Liver (tissue), 9 donors: ENCODE data around the gene PSMA1. TPM values are rescaled to one million over a fixed set of nuclear protein-coding genes. Genes with fewer than 3 reads are reported as not detected.
"Not testable (repeated sequence)": the region's sequence is repeated elsewhere in the genome, so short reads cannot be mapped to it uniquely, and the experiment has no call there.

Experiments
- DNase-seq: peaks from one replicate; pipeline ENCODE4 v3.0.0-alpha.2; 2017; ENCODE audit warnings: low spot score
- H3K27ac ChIP-seq, 2 donors: one replicate each; pipeline ENCODE4 v1.7.0; 2013; ENCODE audit warnings: inconsistent platforms in 2 of 2, low read length in 2 of 2, control low read depth in 1 of 2, low read depth in 1 of 2, mild to moderate bottlenecking in 1 of 2
- H3K27me3 ChIP-seq, 4 donors: one replicate each; pipeline versions ENCODE4 v1.6.1 to v1.7.0; 2013; ENCODE audit warnings: low read length in 3 of 4, inconsistent platforms in 1 of 4, mild to moderate bottlenecking in 1 of 4, moderate library complexity in 1 of 4; ENCODE audit not compliant: control insufficient read depth in 4 of 4, insufficient read depth in 4 of 4
- H3K36me3 ChIP-seq, 4 donors: one replicate each; pipeline versions ENCODE4 v1.6.1 to v1.7.0; 2013; ENCODE audit warnings: low read length in 3 of 4, mild to moderate bottlenecking in 3 of 4, low read depth in 1 of 4, moderate library complexity in 1 of 4; ENCODE audit not compliant: control insufficient read depth in 4 of 4, insufficient read depth in 3 of 4
- H3K4me1 ChIP-seq, 4 donors: one replicate each; pipeline versions ENCODE4 v1.6.1 to v1.7.0; 2013; ENCODE audit warnings: low read length in 3 of 4, mild to moderate bottlenecking in 3 of 4, moderate library complexity in 1 of 4; ENCODE audit not compliant: control insufficient read depth in 4 of 4, insufficient read depth in 4 of 4
- H3K4me3 ChIP-seq, 3 donors: one replicate each; pipeline versions ENCODE4 v1.6.1 to v1.7.0; 2013; ENCODE audit warnings: low read length in 3 of 3, control low read depth in 1 of 3, low read depth in 1 of 3, mild to moderate bottlenecking in 1 of 3
- H3K9ac ChIP-seq, 2 donors: one replicate each; pipeline ENCODE4 v1.7.0; 2013; ENCODE audit warnings: low read length in 2 of 2, mild to moderate bottlenecking in 2 of 2, moderate library complexity in 2 of 2, control low read depth in 1 of 2, low read depth in 1 of 2
- H3K9me3 ChIP-seq, 4 donors: one replicate each; pipeline versions ENCODE4 v1.6.1 to v1.7.0; 2013; ENCODE audit warnings: low read length in 3 of 4; ENCODE audit not compliant: control insufficient read depth in 4 of 4
- ATF3 ChIP-seq: IDR thresholded peaks from 2 replicates; pipeline ENCODE4 v1.6.1; 2016; ENCODE audit warnings: antibody characterized with exemption
- CTCF ChIP-seq: fragments of 150-350 bp; IDR thresholded peaks from 2 replicates; pipeline ENCODE4 v1.5.1; 2017; ENCODE audit warnings: improper control_type of control experiment, low read depth, low read length; ENCODE audit not compliant: missing input control
- EGR1 ChIP-seq, 2 donors: IDR thresholded peaks; 2 replicates each; pipeline ENCODE4 v1.6.1; 2016 to 2018; ENCODE audit warnings: antibody characterized with exemption in 2 of 2, low read depth in 2 of 2
- FOXA1 ChIP-seq: IDR thresholded peaks from 2 replicates; pipeline ENCODE4 v1.6.1; 2016; ENCODE audit warnings: antibody characterized with exemption
- FOXA2 ChIP-seq: IDR thresholded peaks from 2 replicates; pipeline ENCODE4 v1.6.1; 2016; ENCODE audit warnings: antibody characterized with exemption
- GABPA ChIP-seq, 2 donors: IDR thresholded peaks in 1 of 2; conservative IDR thresholded peaks in 1 of 2; 2 replicates each; pipeline ENCODE4 v1.6.1; 2016; ENCODE audit warnings: antibody characterized with exemption in 2 of 2, mild to moderate bottlenecking in 1 of 2, moderate library complexity in 1 of 2
- HNF4A ChIP-seq, 2 donors: conservative IDR thresholded peaks; 2 replicates each; pipeline ENCODE4 v1.6.1; 2016; ENCODE audit warnings: antibody characterized with exemption in 2 of 2, mild to moderate bottlenecking in 2 of 2
- HNF4G ChIP-seq: IDR thresholded peaks from 2 replicates; pipeline ENCODE4 v1.6.1; 2016; ENCODE audit warnings: antibody characterized with exemption
- JUND ChIP-seq, 2 donors: IDR thresholded peaks; 2 replicates each; pipeline ENCODE4 v1.6.1; 2016; ENCODE audit warnings: antibody characterized with exemption in 2 of 2
- MAX ChIP-seq: IDR thresholded peaks from 2 replicates; pipeline ENCODE4 v1.6.1; 2016; ENCODE audit warnings: antibody characterized with exemption
- NR2F2 ChIP-seq: IDR thresholded peaks from 2 replicates; pipeline ENCODE4 v1.6.1; 2016; ENCODE audit warnings: antibody characterized with exemption
- RAD21 ChIP-seq, 2 donors: IDR thresholded peaks; 2 replicates each; pipeline ENCODE4 v1.6.1; 2016; ENCODE audit warnings: antibody characterized with exemption in 2 of 2, mild to moderate bottlenecking in 2 of 2
- REST ChIP-seq: IDR thresholded peaks from 2 replicates; pipeline ENCODE4 v1.6.1; 2016; ENCODE audit warnings: antibody characterized with exemption, mild to moderate bottlenecking
- RXRA ChIP-seq, 2 donors: IDR thresholded peaks; 2 replicates each; pipeline ENCODE4 v1.6.1; 2017 to 2018; ENCODE audit warnings: antibody characterized with exemption in 2 of 2, mild to moderate bottlenecking in 1 of 2
- SP1 ChIP-seq: IDR thresholded peaks from 2 replicates; pipeline ENCODE4 v1.6.1; 2018; ENCODE audit warnings: antibody characterized with exemption, mild to moderate bottlenecking
- TAF1 ChIP-seq: conservative IDR thresholded peaks from 2 replicates; pipeline ENCODE4 v1.6.1; 2016; ENCODE audit warnings: antibody characterized with exemption, mild to moderate bottlenecking
- YY1 ChIP-seq: IDR thresholded peaks from 2 replicates; pipeline ENCODE4 v1.6.1; 2016; ENCODE audit warnings: antibody characterized with exemption, mild to moderate bottlenecking
- ZBTB33 ChIP-seq: IDR thresholded peaks from 2 replicates; pipeline ENCODE4 v1.6.1; 2016; ENCODE audit warnings: antibody characterized with exemption
- WGBS: extraction: QIAGEN DNeasy Blood & Tissue Kit; methylation state at CpG from one replicate; pipeline ENCODE4 v1.1.7; 2013; 5-methylcytosine and 5-hydroxymethylcytosine counted together
- polyA plus RNA-seq, 2 donors: library from polyadenylated mRNA; stranded (reverse) in 1 of 2; unstranded in 1 of 2; fragments of 200-250 nt in 1 of 2; fragments of >200 nt in 1 of 2; fragmentation: Nextera tagmentation in 1 of 2; extraction: Ambion mirVana in 1 of 2; gene quantifications; one replicate each; pipeline versions ENCODE4 v1.2.1 to v1.2.3, GENCODE V29; 2013 to 2015
- total RNA-seq, 2 donors: library from RNA; depleted of rRNA; stranded (reverse); fragments of >200 nt; gene quantifications; one replicate each; pipeline ENCODE4 v1.2.3, GENCODE V29; 2014
- donor health status: healthy.
- donor health status: healthy.
- donor health status: healthy.
- donor health status: healthy.
- donor health status: healthy.

Gene PSMA1
- total RNA-seq (10 to 100 TPM; 76.5 to 84.5 TPM), polyA plus RNA-seq (100 to 1,000 TPM in 1 of 2 donors, 10 to 100 TPM in 1; 84.9 to 191 TPM)

GRCh38 chr11:14519917-14520746 is at the start of gene PSMA1:
Gene PSMA1, minus strand, starts transcription at chr11:14520386. Its CDS starts 87 bp downstream, at chr11:14520299.
- H3K27me3 ChIP-seq = no peaks in the 10 kb centered on the region
- peaks cover 0 to 16% (median 8%) of the 10 kb centered on the region in 4 donors for H3K4me1 ChIP-seq
- WGBS = under 1% methylated on average over 56 of the region's 56 CpGs
- peak within 1 kb of the TSS; percentile 63 to 96 (median 93) for H3K4me3 ChIP-seq
- peak within 1 kb of the TSS; percentile 88 to 90 for H3K27ac ChIP-seq
- peaks cover 6 to 12% (median 7%) of the 10 kb centered on the region in 4 donors for H3K36me3 ChIP-seq
- no peaks in the 10 kb centered on the region for H3K9me3 ChIP-seq
- DNase-seq = peak; percentile 88
- peak within 1 kb of the TSS; percentile 96 to 97 for H3K9ac ChIP-seq
- TF ChIP-seq HNF4A (conservative IDR thresholded peaks at IDR 0.05) (peak; percentile 47 to 54), RXRA (IDR thresholded peaks at IDR 0.05) (peak; percentile 55 to 64), HNF4G (peak; percentile 11), FOXA2 (no peak), RAD21 (IDR thresholded peaks at IDR 0.05) (peak; percentile 65 to 71), ZBTB33 (peak; percentile 74), FOXA1 (peak; percentile 26), CTCF (peak; percentile 61), SP1 (peak; percentile 90), ATF3 (no peak), JUND (IDR thresholded peaks at IDR 0.05) (peak; percentile 26 to 78), NR2F2 (peak; percentile 78), MAX (peak; percentile 79), YY1 (peak; percentile 86), TAF1 (peak; percentile 62), REST (peak; percentile 83), GABPA (IDR thresholded peaks at IDR 0.05 in 1 of 2, conservative IDR thresholded peaks at IDR 0.05 in 1 of 2) (peak in 1 of 2 donors; percentile 76), EGR1 (IDR thresholded peaks at IDR 0.05; ENCODE audit: low read depth in 2 of 2) (peak in 1 of 2 donors; percentile 89)

GRCh38 chr11:14569516-14569915 is 49.3 kb upstream of the PSMA1 start:
- not testable (repeated sequence) for H3K36me3 ChIP-seq, H3K27me3 ChIP-seq, H3K4me3 ChIP-seq, H3K9me3 ChIP-seq, DNase-seq, H3K9ac ChIP-seq, H3K27ac ChIP-seq
- 93% methylated on average over 6 of the region's 6 CpGs for WGBS
- H3K4me1 ChIP-seq = peaks cover 4 to 25% (median 10%) of the 10 kb centered on the region in 4 donors
